B cell (primary cell): ENCODE data around the gene GPAT3.

Experiments
- EZH2 ChIP-seq: IDR thresholded peaks from 2 replicates; pipeline ENCODE4 v1.6.1; 2012; ENCODE audit warnings: borderline replicate concordance, low read depth, mild to moderate bottlenecking, moderate library complexity, low read length; ENCODE audit not compliant: insufficient read depth, poor library complexity, severe bottlenecking
- TF ChIP-seq, protein P1 (sequence below): fragments of 200-600 bp; IDR thresholded peaks from one replicate; pipeline ENCODE4 v1.8.0; 2022; ENCODE audit warnings: antibody characterized with exemption, mild to moderate bottlenecking

DNA sequence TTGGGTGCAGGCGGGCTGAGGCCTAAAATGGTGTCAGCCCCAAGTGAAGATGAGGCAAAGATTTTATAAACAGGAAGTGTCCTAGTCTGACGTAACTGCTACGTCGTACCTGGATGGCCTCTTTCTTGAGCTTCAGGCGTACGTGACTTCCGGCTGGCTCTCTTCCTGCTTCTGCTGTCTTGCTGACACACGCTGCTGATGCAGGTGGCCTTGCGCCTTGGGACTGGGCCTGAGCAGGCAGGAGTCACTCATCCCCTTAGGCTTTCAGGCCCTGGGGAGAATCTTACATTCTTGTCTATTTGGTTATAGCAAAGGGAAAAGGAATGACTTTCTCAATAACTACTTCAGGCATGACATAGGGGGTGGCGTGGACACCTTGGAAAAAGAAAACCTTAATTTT, 30.9 kb upstream of the GPAT3 start:
- TF ChIP-seq, protein P1, sequence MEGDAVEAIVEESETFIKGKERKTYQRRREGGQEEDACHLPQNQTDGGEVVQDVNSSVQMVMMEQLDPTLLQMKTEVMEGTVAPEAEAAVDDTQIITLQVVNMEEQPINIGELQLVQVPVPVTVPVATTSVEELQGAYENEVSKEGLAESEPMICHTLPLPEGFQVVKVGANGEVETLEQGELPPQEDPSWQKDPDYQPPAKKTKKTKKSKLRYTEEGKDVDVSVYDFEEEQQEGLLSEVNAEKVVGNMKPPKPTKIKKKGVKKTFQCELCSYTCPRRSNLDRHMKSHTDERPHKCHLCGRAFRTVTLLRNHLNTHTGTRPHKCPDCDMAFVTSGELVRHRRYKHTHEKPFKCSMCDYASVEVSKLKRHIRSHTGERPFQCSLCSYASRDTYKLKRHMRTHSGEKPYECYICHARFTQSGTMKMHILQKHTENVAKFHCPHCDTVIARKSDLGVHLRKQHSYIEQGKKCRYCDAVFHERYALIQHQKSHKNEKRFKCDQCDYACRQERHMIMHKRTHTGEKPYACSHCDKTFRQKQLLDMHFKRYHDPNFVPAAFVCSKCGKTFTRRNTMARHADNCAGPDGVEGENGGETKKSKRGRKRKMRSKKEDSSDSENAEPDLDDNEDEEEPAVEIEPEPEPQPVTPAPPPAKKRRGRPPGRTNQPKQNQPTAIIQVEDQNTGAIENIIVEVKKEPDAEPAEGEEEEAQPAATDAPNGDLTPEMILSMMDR = no peak
- no peak for TF ChIP-seq EZH2
